ENCODE measurements around the gene MAP1B. TPM values are rescaled to one million over a fixed set of nuclear protein-coding genes. Genes with fewer than 3 reads are reported as not detected.

The MAP1B gene
- total and polyA plus RNA-seq, 9 of the 15 experiments (the other 6 are each of a cell fraction or from before 2014, with no cell fraction given), result 5.2 to 66.1 (median 17.3) TPM

GRCh38 chr5:72245951-72246532 lies 138.8 kb downstream of the MAP1B start (continued):
- TF ChIP-seq ESRRB (CRISPR knock-in tag; IDR thresholded peaks at IDR 0.05; ENCODE audit: borderline replicate concordance) (no peak), PTTG1 (tag; IDR thresholded peaks at IDR 0.05; ENCODE audit: low read depth) (no peak), POLR3G (IDR thresholded peaks at IDR 0.05; ENCODE audit: extremely low read depth, insufficient read length, insufficient replicate concordance) (no peak), DNMT1 (IDR thresholded peaks at IDR 0.05) (no peak), CEBPG (CRISPR knock-in tag; IDR thresholded peaks at IDR 0.05) (no peak), CEBPG (tag; conservative IDR thresholded peaks at IDR 0.05 in 1 of 2, IDR thresholded peaks at IDR 0.05 in 1 of 2) (no peak), ZNF280A (IDR thresholded peaks at IDR 0.05; ENCODE audit: low read depth, partially characterized antibody) (no peak), NCOA2 (IDR thresholded peaks at IDR 0.05; ENCODE audit: partially characterized antibody in 2 of 2) (no peak), MXI1 (IDR thresholded peaks at IDR 0.05; ENCODE audit: low read depth, low read length) (no peak), ATF4 (CRISPR knock-in tag; IDR thresholded peaks at IDR 0.05) (no peak), ZMIZ1 (IDR thresholded peaks at IDR 0.05; ENCODE audit: low read depth in 2 of 2, low read length in 2 of 2) (no peak), ZNF282 (CRISPR knock-in tag; IDR thresholded peaks at IDR 0.05) (no peak), USF1 (CRISPR knock-in tag; IDR thresholded peaks at IDR 0.05) (no peak), ZBTB43 (CRISPR knock-in tag; IDR thresholded peaks at IDR 0.05) (no peak), TEAD4 (IDR thresholded peaks at IDR 0.05; ENCODE audit: low read length) (no peak), TEAD4 (CRISPR knock-in tag; IDR thresholded peaks at IDR 0.05; ENCODE audit: borderline replicate concordance) (no peak), SMARCA4 (IDR thresholded peaks at IDR 0.05) (peak; percentile 52), MYBL2 (IDR thresholded peaks at IDR 0.05; ENCODE audit: low read depth) (no peak), MYBL2 (CRISPR knock-in tag; IDR thresholded peaks at IDR 0.05; ENCODE audit: borderline replicate concordance) (no peak)

All from K562 (cell line).